ENCODE measurements around the gene NBEA.
A peak's percentile ranks its signal among the peaks of the same experiment; 100 is the strongest.

GRCh38 chr13:35720690-35721554 lies 778.9 kb downstream of the NBEA start:
- TF ChIP-seq POLR2A (IDR thresholded peaks at IDR 0.05): no peak
- TF ChIP-seq, protein P1, sequence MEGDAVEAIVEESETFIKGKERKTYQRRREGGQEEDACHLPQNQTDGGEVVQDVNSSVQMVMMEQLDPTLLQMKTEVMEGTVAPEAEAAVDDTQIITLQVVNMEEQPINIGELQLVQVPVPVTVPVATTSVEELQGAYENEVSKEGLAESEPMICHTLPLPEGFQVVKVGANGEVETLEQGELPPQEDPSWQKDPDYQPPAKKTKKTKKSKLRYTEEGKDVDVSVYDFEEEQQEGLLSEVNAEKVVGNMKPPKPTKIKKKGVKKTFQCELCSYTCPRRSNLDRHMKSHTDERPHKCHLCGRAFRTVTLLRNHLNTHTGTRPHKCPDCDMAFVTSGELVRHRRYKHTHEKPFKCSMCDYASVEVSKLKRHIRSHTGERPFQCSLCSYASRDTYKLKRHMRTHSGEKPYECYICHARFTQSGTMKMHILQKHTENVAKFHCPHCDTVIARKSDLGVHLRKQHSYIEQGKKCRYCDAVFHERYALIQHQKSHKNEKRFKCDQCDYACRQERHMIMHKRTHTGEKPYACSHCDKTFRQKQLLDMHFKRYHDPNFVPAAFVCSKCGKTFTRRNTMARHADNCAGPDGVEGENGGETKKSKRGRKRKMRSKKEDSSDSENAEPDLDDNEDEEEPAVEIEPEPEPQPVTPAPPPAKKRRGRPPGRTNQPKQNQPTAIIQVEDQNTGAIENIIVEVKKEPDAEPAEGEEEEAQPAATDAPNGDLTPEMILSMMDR (IDR thresholded peaks at IDR 0.05): peak; percentile 61 to 85 (median 71)

Data from thyroid gland (tissue), 4 donors.